ENCODE measurements around the gene MOSPD2. TPM values are rescaled to one million over a fixed set of nuclear protein-coding genes. Genes with fewer than 3 reads are reported as not detected.

The MOSPD2 gene
- 15.6 TPM for total RNA-seq

DNA sequence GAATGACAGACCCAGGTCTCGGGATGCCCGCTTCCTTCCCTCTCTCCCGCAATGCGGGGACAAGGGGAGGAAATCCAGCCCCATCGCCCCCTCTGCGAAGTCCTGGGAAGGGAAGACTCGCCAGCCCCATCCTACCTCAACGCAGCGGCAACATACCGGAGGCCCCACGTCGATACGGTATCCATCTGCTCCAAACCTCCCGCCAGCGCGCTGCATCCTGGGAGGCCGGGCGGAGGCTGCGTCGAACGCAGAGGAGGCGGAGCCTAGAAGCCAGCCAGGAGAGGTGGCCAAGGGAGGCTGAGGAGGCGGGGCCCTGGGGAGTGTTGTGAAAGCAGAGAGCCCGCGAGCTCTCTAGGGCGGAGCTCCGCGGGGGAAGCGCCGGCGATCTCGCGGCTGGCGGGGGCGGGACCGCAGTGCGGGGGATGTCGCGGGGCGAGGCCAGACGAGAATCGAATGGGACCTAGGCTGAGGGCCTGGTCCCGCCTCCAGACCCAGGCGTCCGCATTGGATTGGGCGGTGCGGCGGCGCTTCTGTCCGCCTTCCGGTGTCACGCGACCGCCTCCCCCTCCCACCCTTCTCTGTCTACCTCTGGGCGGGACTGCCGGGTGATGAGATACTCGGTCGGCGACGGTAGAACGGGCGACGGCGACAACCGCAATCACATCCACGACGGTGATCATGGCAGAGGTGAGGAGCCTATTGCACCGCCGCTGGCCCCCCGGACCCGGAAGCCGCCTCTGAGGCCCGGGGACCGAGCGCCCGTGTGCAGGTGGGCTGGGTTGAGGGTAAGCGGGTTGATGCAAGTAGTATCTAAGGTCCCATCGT is at the start of gene MOSPD2, which contains the start of gene FANCB:
Gene MOSPD2, plus strand, starts transcription at position 571 of the 825 bp plus-strand sequence. Its CDS starts 108 bp downstream, at position 679.
Gene FANCB, minus strand, starts transcription at position 219 of the 825 bp plus-strand sequence. CDS start 7,559 bp downstream, outside the sequence.
- peak; percentile 92 for DNase-seq

DNA sequence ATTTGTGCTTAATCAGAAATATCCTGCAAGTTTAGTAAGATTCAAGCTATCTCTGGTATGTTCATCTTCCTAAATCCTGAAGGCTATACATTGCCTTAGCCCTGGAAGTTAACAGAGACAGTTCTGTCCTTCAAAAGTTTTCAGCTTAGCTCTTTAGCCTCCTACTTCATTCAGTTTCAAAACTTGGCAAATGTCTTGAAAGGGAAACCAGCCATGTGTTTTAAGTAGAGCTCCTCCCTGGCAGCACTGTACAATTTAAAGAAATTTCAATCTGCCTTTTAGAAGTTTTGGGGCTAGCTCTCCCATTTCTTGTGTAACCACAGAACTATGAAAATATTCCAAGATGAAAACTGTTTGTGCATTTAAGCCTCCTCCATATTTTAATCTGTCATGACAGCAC is 47.4 kb upstream of the MOSPD2 start:
- DNase-seq, result no peak

DNA sequence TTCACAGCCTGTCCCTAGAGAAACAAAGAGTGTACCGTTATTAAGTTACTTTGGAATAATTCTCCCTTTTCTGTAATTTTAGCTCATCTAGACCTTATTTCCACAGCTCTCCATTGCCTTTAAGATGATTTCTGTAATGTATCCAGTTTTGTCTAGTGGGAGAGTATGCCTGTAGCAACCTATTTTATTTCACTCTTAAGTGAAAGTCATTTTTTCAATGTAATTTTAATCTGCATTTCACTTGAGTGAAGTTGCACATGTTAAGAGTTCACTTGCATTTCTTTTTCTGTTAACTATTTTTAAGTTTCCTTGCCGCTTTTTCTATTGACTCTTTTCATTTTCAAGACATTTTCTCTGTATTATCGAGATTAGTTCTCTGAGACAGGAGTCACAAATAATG is 46.9 kb upstream of the MOSPD2 start:
- no peak for DNase-seq

DNA sequence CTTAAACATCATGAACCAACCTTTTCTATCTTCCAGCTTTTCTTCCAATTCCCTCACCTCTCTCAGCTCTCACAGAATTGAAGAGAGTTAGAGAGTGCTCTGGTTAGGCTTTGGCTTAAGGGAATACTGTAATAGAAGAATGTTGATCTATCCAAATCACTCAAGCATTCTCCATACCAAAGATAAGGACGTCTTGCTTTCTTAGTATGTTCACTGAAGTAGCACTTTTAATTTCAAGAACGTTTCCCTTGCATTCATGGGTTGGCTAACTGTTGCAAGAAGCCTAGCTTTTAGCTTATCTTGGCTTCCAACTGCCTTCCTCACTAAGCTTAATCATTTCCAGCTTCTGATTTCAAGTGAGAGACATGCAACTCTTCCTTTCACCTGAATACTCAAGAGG is 43.6 kb upstream of the MOSPD2 start:
- no peak for DNase-seq

DNA sequence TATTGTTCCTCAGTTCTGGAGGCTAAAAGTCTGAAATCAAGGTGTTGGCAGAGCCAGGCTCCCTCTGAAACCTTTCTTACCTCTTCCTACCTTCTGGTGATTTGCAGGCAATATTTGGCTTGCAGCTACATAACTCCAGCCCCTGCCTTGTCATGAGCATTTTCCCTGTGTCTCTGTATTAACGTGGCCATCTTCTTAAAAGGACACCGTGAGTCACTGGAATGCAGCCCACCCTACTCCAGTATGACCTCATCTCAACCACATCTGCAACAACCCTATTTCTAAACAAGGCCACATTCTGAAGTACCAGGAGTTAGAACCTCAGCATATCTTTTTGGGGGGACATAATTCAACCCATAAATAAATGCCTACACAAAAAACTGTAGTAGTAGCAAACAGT is 41.1 kb upstream of the MOSPD2 start:
- DNase-seq, result no peak

DNA sequence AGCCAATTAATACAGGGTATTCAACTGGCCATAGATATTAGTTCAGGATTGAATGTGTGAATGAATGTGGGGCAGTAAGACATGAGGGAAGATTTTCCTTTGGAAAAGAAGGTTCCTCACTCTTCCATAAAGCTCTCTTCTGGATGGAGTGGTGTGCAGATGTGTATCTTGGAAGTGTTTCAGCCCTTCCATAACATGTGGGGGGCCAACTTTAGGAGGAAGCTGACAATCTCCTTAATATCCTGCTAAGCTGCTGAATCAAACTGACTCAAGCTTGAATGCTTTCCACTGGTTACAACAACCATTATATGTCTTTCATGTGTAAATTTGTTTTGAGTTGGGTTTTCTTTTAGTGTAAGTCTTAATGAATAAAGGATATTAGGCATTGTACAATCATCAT is 40.6 kb upstream of the MOSPD2 start:
- no peak for DNase-seq

DNA sequence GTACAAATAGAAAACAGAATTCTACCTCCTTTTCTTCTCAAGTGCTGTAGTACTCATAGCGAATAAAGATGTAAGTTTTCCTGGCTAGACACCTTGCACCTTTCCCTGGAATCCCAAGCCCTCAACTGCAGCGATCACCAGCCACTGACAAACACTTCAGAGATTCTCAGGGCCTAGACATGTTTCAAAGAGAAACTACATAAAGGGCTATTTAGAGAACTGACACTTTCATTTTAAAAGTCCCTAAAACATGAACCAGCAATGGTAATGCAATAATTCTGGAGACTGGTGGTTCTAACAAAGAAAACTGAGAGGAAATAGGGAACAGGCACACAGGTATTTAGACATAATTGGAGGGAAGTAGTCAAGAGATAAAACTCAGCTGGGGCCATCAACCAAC is 36.1 kb upstream of the MOSPD2 start:
- DNase-seq, result no peak

DNA sequence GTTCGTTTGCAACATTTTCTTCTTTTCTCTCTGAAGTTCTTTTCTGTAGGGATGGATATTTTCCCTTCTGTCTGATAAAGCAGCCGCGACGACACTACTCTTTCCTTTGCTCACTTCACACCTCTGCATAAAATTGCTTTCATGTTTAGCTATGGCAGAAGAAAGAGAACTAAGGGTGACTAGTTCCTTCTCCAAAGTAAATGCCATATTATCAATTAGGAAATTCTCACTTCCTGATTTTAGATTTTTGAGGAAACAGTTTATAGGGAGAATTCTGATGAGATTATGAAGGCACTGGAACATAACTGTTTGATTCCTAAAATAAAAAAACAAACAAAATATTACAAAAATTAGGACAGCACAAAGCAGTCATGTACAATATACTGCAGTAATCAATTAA is 29.6 kb upstream of the MOSPD2 start:
- DNase-seq, result no peak

DNA sequence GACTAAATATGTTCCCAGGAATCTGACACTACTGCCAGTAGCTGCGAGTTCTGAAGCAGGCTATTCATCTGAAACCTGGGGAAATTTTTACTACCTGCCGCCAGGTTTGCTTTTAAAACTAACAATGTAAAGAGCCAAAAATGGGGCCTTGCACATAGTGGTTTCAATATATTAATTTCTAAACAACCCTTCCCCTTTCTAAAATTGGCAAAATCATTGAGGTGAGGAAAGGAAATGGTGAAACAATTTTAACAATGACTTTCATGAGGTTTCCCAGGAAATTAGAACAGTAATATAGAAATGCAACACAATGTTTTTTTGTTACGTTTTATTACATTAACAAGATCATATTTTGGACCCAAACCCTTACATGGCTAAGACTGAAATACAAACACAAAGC is 21.7 kb upstream of the MOSPD2 start:
- no peak for DNase-seq

DNA sequence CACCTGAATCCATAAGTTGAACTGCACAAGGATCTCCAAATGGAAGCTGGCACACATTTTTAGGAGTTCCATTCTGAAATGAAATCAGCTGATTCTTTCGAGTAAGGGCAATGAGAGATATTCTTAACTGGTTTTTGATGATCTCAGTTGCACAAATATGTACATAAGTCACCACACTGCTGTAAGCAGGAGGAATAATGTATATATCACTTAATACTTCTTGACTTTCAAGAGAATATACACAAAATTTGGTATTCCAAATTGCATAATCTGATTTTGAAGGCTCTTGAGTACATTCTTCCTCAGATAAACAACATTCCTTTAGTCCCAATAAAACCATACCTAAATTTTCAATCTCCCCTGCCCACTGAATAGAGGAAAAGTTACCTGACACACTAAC is 8.6 kb upstream of the MOSPD2 start:
- DNase-seq, result no peak

DNA sequence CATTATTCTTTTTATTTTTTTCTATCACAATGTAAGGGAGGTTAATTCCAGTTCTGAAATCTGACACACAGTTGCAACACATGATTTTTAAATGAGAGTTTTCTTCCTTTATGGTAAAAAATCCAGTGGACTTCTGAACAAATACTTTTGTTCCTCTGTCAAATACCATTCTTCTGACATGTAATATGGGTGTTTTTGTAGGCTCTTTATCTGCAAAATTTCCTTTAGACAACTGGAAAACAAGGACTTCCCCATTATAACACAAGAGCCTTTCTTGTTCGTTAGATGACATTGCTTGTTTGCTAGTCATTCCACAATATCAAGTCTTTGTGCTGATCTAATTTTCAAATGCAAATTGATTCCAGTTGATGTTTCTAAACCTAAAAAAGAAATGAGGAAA is 8.0 kb upstream of the MOSPD2 start:
- no peak for DNase-seq

DNA sequence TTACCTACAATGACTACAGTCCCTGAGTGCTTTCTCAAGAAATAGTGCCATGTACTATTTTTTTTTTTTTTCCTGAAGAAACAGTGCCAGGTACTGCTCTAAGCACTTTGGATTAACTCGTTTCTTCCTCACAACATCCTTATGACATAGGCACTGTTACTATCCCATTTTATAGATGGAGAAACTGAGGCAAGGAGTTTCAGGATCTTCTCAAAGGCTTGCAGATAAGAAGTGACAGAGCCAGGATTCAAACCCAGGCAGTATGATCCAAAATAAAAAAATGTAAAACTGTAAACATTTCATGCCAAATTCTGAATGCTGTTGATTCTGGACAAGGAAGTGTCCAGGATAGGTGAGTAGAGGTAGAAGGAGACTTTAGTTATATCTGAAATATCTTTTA is 1.5 kb upstream of the MOSPD2 start:
- no peak for DNase-seq

DNA sequence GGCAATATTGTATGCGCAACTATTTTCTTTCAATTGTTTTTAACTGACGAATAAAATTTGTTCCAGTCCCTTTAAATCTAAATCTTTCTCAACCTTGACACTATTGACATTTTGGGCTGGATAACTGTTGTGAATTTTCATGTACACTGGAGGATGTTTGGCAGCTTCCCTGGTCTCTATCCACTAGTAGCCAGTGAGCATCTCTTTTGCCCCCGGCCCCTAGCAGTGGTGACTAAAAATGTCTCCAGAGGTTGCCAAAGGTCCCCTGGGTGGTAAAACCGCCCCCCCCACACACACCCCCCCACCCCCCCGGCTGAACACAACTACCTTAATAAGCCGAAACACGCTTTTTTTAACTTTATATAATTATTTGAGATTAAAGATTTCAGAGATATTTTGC is 866 bp upstream of the MOSPD2 start:
- no peak for DNase-seq

DNA sequence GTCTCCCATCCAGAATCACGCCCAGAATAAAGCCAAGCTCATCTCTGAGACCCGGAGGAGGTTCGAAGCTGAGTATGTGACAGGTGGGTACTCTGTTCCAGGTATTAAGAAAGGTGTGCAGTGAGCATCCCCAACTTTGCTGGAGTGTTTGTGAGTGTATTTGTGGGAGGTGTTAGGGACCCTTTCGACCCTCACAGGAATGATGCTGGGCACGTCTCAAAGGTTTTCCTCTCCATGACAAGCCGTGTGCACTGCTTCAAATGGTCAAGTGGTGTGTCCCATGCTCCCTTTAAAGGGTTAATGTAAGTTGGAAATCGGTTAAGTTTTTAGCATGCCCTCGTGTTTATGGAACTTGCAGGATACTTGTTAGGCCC is 442 bp downstream of the MOSPD2 start:
- DNase-seq, result no peak

DNA sequence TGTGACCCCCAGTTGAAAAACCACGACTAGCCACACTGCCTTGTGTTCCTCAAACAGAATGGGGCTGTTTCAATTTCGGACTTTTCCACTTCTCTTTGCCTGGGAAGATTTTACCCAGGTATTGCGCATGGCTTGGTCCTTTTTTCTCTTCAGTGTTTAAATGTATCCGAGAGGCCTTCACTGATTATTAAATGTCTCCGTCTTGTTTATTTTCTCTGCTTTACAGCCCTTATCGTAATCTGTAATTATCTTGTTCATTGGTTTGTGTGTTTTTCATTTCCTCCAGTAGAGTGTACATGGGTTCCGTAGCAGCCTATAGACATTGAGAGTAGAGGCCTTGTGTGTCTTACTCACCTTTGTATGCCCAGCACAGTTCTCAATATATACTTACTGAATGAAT is 2.4 kb downstream of the MOSPD2 start:
- no peak for DNase-seq

DNA sequence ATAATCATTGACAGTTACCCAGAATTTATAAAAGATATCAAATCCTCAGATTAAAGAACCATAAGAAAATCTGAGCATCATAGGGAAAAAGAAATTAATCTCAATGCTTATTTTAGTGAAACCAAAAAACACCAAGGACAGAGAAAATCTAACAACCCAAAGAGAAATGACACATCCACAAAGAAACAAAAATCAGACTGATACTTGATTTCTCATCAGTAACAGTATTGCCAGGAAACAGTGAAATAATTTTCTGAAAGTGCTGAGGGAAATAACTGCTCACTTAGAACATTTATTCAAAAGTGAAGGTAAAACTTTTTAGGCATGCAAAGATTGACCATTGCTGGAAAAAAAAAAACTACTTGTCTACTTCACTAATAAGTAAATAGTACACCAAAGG is 10.6 kb downstream of the MOSPD2 start:
- DNase-seq, result no peak

DNA sequence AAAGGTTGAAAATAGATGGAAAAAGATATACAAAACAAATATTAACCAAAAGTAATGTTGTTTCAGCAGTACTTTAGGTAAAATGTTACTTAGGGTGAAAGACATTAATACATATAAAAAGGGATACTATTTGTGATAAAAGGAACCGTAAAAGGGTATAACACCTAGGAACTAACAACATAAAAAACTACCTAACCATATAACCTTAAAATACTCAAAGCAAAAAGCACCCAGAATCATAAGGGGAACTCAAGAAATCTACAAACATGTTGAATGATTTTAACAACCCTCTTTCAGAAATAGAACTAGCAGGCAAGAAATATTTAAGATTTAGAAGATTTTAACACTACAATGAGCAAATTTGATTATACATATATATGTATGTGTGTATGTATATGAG is 11.5 kb downstream of the MOSPD2 start:
- DNase-seq, result no peak

DNA sequence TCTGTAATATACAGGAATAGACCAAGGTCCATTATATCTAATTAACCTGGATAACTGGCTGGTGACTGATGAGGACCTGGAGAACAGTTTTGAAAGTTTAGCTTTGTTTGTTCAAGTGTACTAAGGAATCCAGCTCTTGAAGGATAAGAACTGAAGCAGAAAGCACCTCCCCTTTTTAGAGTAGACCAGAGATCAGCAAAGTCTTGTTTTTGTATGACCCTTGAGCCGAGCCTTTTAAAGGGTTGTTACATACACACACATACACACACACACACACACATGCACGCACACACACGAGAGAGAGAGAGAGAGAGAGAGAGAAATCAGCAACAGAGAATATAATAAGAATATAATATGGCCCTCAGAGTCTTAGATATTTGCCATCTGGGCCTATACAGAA is 13.0 kb downstream of the MOSPD2 start:
- DNase-seq, result no peak

DNA sequence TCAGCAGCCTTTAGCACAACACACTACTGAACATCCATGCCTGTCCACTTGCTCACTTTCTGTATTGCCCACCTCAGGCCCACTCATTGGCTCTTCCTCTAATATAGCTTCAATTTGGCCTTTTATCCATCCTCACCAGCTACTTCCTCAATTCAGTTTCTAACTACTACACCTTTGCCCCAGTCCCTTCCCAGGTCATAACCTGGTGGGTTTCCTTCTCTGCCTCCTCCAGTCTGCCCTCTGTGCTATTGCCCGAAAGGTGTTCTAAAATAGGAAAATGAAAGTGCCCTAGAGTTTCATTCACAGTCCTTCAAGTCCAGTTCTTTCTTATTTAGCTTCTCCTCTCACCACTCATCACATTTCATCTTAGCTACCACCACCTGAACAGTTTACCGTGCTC is 23.1 kb downstream of the MOSPD2 start:
- no peak for DNase-seq

DNA sequence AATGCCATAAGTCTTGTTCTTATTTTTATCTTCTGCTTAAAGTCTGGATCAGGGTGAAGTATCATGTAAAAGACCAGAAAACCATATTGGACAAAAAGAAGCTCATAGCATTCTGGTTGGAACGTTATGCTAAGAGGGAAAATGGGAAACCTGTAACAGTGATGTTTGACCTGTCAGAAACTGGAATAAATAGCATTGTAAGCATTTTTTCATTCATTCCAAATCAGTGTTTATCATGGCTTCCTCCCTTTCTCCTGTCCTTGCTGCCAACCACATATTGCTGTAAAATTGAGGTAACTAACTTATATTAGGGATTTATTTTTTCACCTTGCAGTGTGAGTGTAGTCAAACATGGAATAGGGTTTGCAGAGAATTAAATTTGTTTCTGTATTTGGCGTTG is 23.8 kb downstream of the MOSPD2 start:
- DNase-seq, result no peak

DNA sequence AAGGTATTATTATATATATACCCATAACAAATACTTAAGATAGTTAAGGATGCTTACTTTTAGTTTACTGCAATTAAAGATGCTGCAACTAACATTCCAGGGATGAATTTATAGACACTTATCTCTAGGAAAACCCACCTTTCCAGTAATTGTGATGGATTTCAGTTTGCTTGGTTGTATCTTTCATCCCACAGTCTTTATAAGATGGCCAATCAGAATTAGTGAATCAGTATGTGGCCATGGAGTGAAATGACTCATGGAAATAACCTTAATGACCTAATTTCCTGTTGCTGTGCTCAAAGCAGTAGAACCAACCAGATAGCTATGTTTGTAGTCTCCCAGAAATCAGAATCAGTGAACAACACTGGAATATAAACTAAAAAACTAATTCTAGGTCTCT is 26.4 kb downstream of the MOSPD2 start:
- DNase-seq, result no peak

DNA sequence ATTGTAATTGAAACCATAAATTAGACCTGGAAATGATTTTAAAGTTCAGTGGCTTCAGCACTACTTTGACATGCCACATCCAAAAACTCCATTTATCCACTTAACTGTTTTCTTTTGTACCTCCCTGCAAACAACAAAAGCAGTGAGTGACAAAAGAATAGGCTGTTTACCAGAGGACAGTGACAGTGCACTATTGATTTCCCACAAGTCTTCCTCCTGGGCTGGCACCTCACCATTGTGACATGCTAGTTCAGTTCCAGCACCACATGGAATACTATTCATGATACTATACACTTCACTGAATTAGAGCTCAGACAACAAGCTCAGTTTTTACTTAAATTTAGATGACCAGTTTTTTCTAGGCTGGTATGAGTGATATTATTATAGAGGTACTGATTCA is 29.3 kb downstream of the MOSPD2 start:
- DNase-seq, result peak; percentile 0

DNA sequence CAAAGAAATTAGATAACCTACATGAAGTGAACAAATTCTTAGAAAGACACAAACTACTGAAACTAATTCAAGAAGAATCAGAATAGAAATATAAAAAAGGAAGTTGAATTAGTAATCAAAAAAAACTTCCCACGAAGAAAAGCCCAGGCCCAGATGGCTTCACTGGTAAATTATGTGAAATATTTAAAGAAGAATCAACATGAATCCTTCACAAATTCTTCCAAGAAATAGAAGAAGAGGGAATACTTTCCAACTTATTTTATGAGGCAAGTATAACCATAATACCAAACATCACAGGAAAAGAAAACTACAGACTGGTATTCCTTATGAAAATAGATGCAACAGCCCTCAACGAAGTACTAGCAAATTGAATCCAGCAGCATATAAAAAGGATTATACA is 30.7 kb downstream of the MOSPD2 start:
- no peak for DNase-seq

DNA sequence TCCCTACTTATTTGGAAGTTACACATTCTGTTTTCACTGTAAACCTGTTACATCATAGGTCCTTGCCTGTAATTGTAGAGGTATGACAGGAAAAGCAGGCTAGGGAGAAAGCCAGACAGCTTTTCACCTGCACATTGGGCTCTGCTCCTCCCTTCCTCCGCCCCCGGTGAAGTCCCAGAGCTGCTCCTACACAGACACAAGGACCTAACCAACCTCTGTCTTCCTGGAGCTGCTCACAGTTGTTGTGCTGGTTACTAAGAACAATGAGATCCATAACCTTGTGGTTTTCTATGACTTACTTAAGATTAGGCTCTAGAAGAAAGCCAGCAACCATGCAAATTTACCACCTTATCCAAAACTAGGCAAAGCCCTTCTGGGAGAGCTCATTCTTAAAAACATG is 40.0 kb downstream of the MOSPD2 start:
- DNase-seq, result no peak

DNA sequence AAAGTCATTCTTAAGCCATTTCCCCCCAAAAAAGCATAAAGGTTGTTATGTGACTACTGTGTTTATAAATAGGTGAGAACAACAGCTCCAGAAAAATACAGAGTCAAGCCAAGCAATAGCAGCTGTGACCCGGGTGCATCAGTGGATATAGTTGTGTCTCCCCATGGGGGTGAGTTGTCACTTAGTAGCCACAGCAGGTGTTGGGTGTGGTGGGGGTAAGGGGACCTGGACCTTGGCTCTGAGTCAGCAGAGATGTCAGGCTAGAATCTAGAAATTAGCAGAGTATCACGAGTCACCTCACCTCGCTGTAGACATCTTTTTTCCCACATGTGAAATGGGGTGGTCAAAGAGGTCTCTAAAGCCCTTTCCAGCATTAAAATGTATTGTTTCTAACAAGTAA is 42.4 kb downstream of the MOSPD2 start:
- DNase-seq, result no peak

Measured in occipital lobe (tissue), 2 donors.